ENCODE results near the gene FAM180B. TPM values are rescaled to one million over a fixed set of nuclear protein-coding genes. Genes with fewer than 3 reads are reported as not detected.
A peak's percentile ranks its signal among the peaks of the same experiment; 100 is the strongest.

The FAM180B gene
- total RNA-seq, 1 experiment from 2014 or later: 0.28 TPM

- Mint-ChIP-seq H3K9me3 (no peaks in the 10 kb centered on the region), H3K27ac (no peak overlapping the region), H3K27me3 (ENCODE audit: low read depth) (no peaks in the 10 kb centered on the region), H3K36me3 (peaks cover 20% of the 10 kb centered on the region), H3K4me1 (peaks cover 10% of the 10 kb centered on the region), H3K4me3 (peak overlapping the region; percentile 84)
- ChIA-PET POLR2A (interaction anchor here (1.0 to 1.7 kb wide), 2 partner anchors 12 to 19 kb away, joined by 3 to 4 read pairs; partner anchors contain the start of genes KBTBD4 and NDUFS3), CTCF (interaction anchor here (0.6 to 2.2 kb wide), 7 partner anchors 13 to 309 kb away, joined by 3 to 9 read pairs (median 4); no protein-coding TSS in a partner anchor)
- no peak for TF ChIP-seq RELA (CRISPR knock-in tag; IDR thresholded peaks at IDR 0.05; ENCODE audit: borderline replicate concordance)
- TF ChIP-seq ZNF121 (CRISPR knock-in tag; IDR thresholded peaks at IDR 0.05): peak; percentile 79; the same call in 1 of the 2 replicates
- ATAC-seq (peak; percentile 13), DNase-seq (ENCODE audit: low spot score) (peak; percentile 25)
These were observed 20.3 kb upstream of the FAM180B start for GRCh38 chr11:47566149-47566698.

GRCh38 chr11:47569646-47570045 lies 16.8 kb upstream of the FAM180B start:
- Mint-ChIP-seq H3K36me3 (peaks cover 51% of the 10 kb centered on the region), H3K27me3 (ENCODE audit: low read depth) (no peaks in the 10 kb centered on the region), H3K4me1 (peaks cover 10% of the 10 kb centered on the region), H3K27ac (no peak overlapping the region), H3K4me3 (no peak overlapping the region), H3K9me3 (no peaks in the 10 kb centered on the region)
- ChIA-PET POLR2A (no interaction called here), CTCF (no interaction called here)
- TF ChIP-seq ZNF423 (CRISPR knock-in tag; IDR thresholded peaks at IDR 0.05) (no peak), MYBL2 (CRISPR knock-in tag; IDR thresholded peaks at IDR 0.05) (no peak), ZSCAN18 (CRISPR knock-in tag; IDR thresholded peaks at IDR 0.05) (no peak), TEAD1 (CRISPR knock-in tag; IDR thresholded peaks at IDR 0.05) (no peak), ZBTB21 (CRISPR knock-in tag; IDR thresholded peaks at IDR 0.05; ENCODE audit: borderline replicate concordance) (no peak), E2F5 (CRISPR knock-in tag; IDR thresholded peaks at IDR 0.05) (no peak), CREM (CRISPR knock-in tag; IDR thresholded peaks at IDR 0.05) (no peak), PRRX2 (CRISPR knock-in tag; IDR thresholded peaks at IDR 0.05) (no peak), JUN (CRISPR knock-in tag; IDR thresholded peaks at IDR 0.05) (no peak), ZBTB43 (CRISPR knock-in tag; IDR thresholded peaks at IDR 0.05) (no peak), GRHL2 (CRISPR knock-in tag; IDR thresholded peaks at IDR 0.05; ENCODE audit: insufficient replicate concordance, severe bottlenecking) (no peak), NR3C1 (CRISPR knock-in tag; conservative IDR thresholded peaks at IDR 0.05; ENCODE audit: low read depth) (no peak), ZMAT4 (CRISPR knock-in tag; IDR thresholded peaks at IDR 0.05) (no peak), ZNF512 (CRISPR knock-in tag; IDR thresholded peaks at IDR 0.05; ENCODE audit: borderline replicate concordance) (no peak), CTCF (IDR thresholded peaks at IDR 0.05) (no peak), CDX4 (CRISPR knock-in tag; IDR thresholded peaks at IDR 0.05; ENCODE audit: borderline replicate concordance) (no peak), SP1 (CRISPR knock-in tag; conservative IDR thresholded peaks at IDR 0.05) (no peak), ZNF532 (CRISPR knock-in tag; IDR thresholded peaks at IDR 0.05; ENCODE audit: borderline replicate concordance) (no peak), NR1H2 (CRISPR knock-in tag; IDR thresholded peaks at IDR 0.05) (no peak)
- ATAC-seq (no peak), DNase-seq (ENCODE audit: low spot score) (no peak)

All from WTC11 (cell line).